DND-41 (cell line): ENCODE measurements around the gene GZF1.

ENCODE experiments used
- EZH2 ChIP-seq: IDR thresholded peaks from 3 replicates; pipeline ENCODE4 v1.6.1; 2012; ENCODE audit warnings: borderline replicate concordance, low read depth, mild to moderate bottlenecking, moderate library complexity, low read length, inconsistent platforms; ENCODE audit not compliant: severe bottlenecking
- TF ChIP-seq, protein P1 (sequence below): IDR thresholded peaks from 2 replicates; pipeline ENCODE4 v1.5.1; 2012; ENCODE audit warnings: borderline replicate concordance, low read length, moderate library complexity, mild to moderate bottlenecking; ENCODE audit not compliant: poor library complexity, severe bottlenecking; ENCODE audit errors: extremely low read depth

DNA sequence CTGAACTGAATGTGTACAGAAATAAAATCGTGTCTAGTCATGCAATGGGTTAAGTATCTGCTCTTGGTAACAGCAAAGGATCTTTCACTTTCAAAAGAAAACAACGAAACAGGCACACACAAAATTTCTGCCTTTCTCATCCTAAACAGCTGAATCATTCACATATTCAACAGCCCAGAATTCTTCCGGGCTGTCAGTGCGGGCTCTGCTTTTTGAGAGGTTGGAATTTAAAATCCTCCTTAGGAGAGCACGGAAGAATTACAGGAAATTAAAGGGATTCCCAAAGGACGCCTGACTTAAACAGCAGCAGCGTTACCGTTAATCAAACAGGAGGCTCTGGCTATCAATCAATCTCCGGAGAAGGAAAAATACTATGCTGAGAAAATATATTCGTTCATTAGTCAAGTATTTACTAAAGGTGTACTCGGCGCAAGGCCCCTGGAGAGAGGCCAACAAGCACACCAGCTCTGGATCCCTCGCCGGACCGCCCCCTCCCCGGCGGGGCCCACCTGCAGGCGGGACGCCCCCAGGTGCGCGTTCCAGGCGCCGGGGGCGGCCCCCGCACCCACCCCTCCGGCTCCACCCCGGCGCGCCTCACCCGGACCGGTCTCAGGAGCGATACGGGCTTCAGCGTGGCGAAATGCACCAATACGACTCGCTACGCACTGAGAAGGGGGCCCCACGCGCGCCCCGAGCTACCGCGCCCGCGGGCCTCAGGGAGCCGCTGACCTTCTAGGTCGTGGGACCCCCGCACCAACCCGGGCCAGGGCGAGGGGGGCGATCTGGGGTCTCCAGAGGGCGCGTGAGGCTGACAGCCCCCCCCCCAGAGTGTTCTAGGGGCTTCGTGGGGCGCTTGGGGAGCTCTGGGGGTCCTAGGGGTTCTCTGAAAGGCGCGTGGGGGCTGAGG, 58.3 kb downstream of the GZF1 start:
- TF ChIP-seq, protein P1, sequence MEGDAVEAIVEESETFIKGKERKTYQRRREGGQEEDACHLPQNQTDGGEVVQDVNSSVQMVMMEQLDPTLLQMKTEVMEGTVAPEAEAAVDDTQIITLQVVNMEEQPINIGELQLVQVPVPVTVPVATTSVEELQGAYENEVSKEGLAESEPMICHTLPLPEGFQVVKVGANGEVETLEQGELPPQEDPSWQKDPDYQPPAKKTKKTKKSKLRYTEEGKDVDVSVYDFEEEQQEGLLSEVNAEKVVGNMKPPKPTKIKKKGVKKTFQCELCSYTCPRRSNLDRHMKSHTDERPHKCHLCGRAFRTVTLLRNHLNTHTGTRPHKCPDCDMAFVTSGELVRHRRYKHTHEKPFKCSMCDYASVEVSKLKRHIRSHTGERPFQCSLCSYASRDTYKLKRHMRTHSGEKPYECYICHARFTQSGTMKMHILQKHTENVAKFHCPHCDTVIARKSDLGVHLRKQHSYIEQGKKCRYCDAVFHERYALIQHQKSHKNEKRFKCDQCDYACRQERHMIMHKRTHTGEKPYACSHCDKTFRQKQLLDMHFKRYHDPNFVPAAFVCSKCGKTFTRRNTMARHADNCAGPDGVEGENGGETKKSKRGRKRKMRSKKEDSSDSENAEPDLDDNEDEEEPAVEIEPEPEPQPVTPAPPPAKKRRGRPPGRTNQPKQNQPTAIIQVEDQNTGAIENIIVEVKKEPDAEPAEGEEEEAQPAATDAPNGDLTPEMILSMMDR = no peak
- TF ChIP-seq EZH2 = no peak
